Hematopoietic multipotent progenitor cell treated with erythropoietin and hydrocortisone succinate and interleukin-3 and kit ligand, for 8 days (in vitro differentiated cells): Measurements from ENCODE around the gene FCGR2B.
"Not testable (repeated sequence)": the region's sequence is repeated elsewhere in the genome, so short reads cannot be mapped to it uniquely, and the experiment has no call there.

Source experiments
- DNase-seq: peaks from one replicate; pipeline ENCODE4 v3.0.0-alpha.2; 2015

FCGR2B gene

GRCh38 chr1:161706482-161707347, 43.8 kb downstream of the FCGR2B start, which contains the start of gene FCRLA:
Gene FCRLA, plus strand, starts transcription at chr1:161707229. Its CDS starts 36 bp downstream, at chr1:161707265.
- DNase-seq = no peak

- no peak for DNase-seq
Observed at GRCh38 chr1:161707503-161707902, 44.6 kb downstream of the FCGR2B start.

GRCh38 chr1:161709373-161709772, 46.4 kb downstream of the FCGR2B start:
- DNase-seq = no peak

- no peak for DNase-seq
Observed at GRCh38 chr1:161710560-161710959, 47.6 kb downstream of the FCGR2B start.

- no peak for DNase-seq
Observed at GRCh38 chr1:161718559-161719324, 55.8 kb downstream of the FCGR2B start.

GRCh38 chr1:161719325-161719611, 56.3 kb downstream of the FCGR2B start:
- DNase-seq = no peak

GRCh38 chr1:161720422-161720821, 57.5 kb downstream of the FCGR2B start:
- peak; percentile 38 for DNase-seq

- no peak for DNase-seq
Observed at GRCh38 chr1:161720956-161721737, 58.2 kb downstream of the FCGR2B start, which contains the start of gene FCRLB. Gene FCRLB, plus strand, starts transcription at chr1:161721544. Its CDS starts 1,129 bp downstream, at chr1:161722673.

GRCh38 chr1:161721738-161722343, 58.9 kb downstream of the FCGR2B start:
- DNase-seq = peak; percentile 71

GRCh38 chr1:161722406-161722805, 59.5 kb downstream of the FCGR2B start:
- DNase-seq = no peak

GRCh38 chr1:161723459-161724141, 60.7 kb downstream of the FCGR2B start:
- DNase-seq = no peak

GRCh38 chr1:161725258-161725907, 62.4 kb downstream of the FCGR2B start:
- not testable (repeated sequence) for DNase-seq

- DNase-seq = peak; percentile 71
Observed at GRCh38 chr1:161725908-161726472, 63.0 kb downstream of the FCGR2B start.

- DNase-seq = peak; percentile 90
Observed at GRCh38 chr1:161726473-161727255, 63.7 kb downstream of the FCGR2B start.

GRCh38 chr1:161727256-161727924, 64.4 kb downstream of the FCGR2B start:
- DNase-seq = peak; percentile 53
